ENCODE results near the gene CDH13. TPM values are rescaled to one million over a fixed set of nuclear protein-coding genes. Genes with fewer than 3 reads are reported as not detected.

CDH13 gene
- total and polyA plus RNA-seq, 2 experiments from 2014 or later: 1.6 to 4.4 TPM

GRCh38 chr16:82937926-82938520 is 311.3 kb downstream of the CDH13 start (continued):
- TF ChIP-seq REST (IDR thresholded peaks at IDR 0.05; ENCODE audit: unreplicated experiment): no peak
- no peak for TF ChIP-seq CREB1 (CRISPR knock-in tag; IDR thresholded peaks at IDR 0.05; ENCODE audit: low read depth)

- TF ChIP-seq NANOG (IDR thresholded peaks at IDR 0.05; ENCODE audit: borderline replicate concordance): no peak
- TF ChIP-seq ETS1 (IDR thresholded peaks at IDR 0.05): no peak
- no peak for TF ChIP-seq REST (IDR thresholded peaks at IDR 0.05; ENCODE audit: unreplicated experiment)
- TF ChIP-seq ZNF462 (CRISPR knock-in tag; IDR thresholded peaks at IDR 0.05): no peak
- peaks cover 6% of the 10 kb centered on the region; the same call in 2 of the 3 replicates for H3K4me1 Mint-ChIP-seq
- H3K27ac ChIP-seq (ENCODE audit: low read depth): no peak overlapping the region
Measured at GRCh38 chr16:82943371-82943770, 316.6 kb downstream of the CDH13 start.

More at GRCh38 chr16:82943371-82943770, 316.6 kb downstream of the CDH13 start:
- no peak overlapping the region for H2AFZ ChIP-seq
- no peaks in the 10 kb centered on the region for H3K79me2 ChIP-seq (replicated peaks; ENCODE audit: insufficient read depth)
- no peak overlapping the region for H3K4me2 ChIP-seq
- no peaks in the 10 kb centered on the region for H4K20me1 ChIP-seq (replicated peaks; ENCODE audit: insufficient read depth)
- H3K9me2 ChIP-seq (ENCODE audit: insufficient read depth): peaks cover 22% of the 10 kb centered on the region
- H3K27ac Mint-ChIP-seq: no peak overlapping the region
- no peak overlapping the region for H3K4me3 Mint-ChIP-seq
- peaks cover 4% of the 10 kb centered on the region for H3K27me3 Mint-ChIP-seq (ENCODE audit: insufficient read depth, low read depth, poor library complexity)
- no peaks in the 10 kb centered on the region for H3K36me3 Mint-ChIP-seq (ENCODE audit: low read depth)
- DNase-seq (ENCODE audit: low spot score) (no peak), ATAC-seq (no peak)
- no peaks in the 10 kb centered on the region for H3F3A ChIP-seq (replicated peaks; ENCODE audit: low read depth)
- no peaks in the 10 kb centered on the region for H3K36me3 ChIP-seq (ENCODE audit: insufficient read depth)
- no peak overlapping the region for H3K4me3 ChIP-seq
- no peaks in the 10 kb centered on the region for H3K27me3 ChIP-seq (ENCODE audit: insufficient read depth)
- no peaks in the 10 kb centered on the region for H3K9me3 Mint-ChIP-seq
- H3K4me1 ChIP-seq (ENCODE audit: insufficient read depth): 0 out of 2 replicates have a peak, but pooled peaks cover 6% of the 10 kb centered on the region

Data from GM23338 (cell line).